ENCODE data around the gene GAD2.

GAD2 gene

DNA sequence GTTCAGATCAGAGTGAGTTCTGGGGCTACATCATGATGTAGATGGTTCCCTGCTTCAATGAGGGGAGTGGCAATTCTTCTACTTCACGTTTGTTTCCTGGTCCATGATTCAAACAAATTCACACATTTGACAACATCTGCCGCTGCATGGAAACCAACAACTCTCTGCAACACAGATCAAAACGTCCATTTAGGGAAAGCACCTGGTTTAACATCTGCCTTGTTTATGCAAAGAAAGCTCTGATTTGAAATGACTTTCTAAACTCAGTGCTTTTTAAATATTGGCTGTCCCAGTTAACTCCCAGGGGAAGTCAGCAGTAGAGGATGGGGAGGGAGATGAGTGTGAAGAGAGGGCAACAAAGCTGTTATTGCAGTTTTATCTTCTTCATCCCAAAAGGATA, 93.8 kb downstream of the GAD2 start:
- Histone ChIP-seq H3K9ac (no peak overlapping the region), H3K27me3 (ENCODE audit: insufficient read depth, low read depth) (no peaks in the 10 kb centered on the region), H3K36me3 (ENCODE audit: insufficient read depth) (no peaks in the 10 kb centered on the region), H2AFZ (ENCODE audit: low read depth) (no peak overlapping the region), H3K4me1 (ENCODE audit: low read depth, poor library complexity, severe bottlenecking) (no peaks in the 10 kb centered on the region), H3K4me2 (no peak overlapping the region), H4K20me1 (ENCODE audit: insufficient read depth) (no peaks in the 10 kb centered on the region), H3K79me2 (ENCODE audit: insufficient read depth, low read depth) (no peaks in the 10 kb centered on the region), H3K27ac (no peak overlapping the region), H3K4me3 (IDR thresholded peaks at IDR 0.05; ENCODE audit: insufficient read depth, low read depth, low read length) (no peak overlapping the region)
- TF ChIP-seq, protein P1, sequence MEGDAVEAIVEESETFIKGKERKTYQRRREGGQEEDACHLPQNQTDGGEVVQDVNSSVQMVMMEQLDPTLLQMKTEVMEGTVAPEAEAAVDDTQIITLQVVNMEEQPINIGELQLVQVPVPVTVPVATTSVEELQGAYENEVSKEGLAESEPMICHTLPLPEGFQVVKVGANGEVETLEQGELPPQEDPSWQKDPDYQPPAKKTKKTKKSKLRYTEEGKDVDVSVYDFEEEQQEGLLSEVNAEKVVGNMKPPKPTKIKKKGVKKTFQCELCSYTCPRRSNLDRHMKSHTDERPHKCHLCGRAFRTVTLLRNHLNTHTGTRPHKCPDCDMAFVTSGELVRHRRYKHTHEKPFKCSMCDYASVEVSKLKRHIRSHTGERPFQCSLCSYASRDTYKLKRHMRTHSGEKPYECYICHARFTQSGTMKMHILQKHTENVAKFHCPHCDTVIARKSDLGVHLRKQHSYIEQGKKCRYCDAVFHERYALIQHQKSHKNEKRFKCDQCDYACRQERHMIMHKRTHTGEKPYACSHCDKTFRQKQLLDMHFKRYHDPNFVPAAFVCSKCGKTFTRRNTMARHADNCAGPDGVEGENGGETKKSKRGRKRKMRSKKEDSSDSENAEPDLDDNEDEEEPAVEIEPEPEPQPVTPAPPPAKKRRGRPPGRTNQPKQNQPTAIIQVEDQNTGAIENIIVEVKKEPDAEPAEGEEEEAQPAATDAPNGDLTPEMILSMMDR (conservative IDR thresholded peaks at IDR 0.05; ENCODE audit: low read depth, low read length): no peak

DNA sequence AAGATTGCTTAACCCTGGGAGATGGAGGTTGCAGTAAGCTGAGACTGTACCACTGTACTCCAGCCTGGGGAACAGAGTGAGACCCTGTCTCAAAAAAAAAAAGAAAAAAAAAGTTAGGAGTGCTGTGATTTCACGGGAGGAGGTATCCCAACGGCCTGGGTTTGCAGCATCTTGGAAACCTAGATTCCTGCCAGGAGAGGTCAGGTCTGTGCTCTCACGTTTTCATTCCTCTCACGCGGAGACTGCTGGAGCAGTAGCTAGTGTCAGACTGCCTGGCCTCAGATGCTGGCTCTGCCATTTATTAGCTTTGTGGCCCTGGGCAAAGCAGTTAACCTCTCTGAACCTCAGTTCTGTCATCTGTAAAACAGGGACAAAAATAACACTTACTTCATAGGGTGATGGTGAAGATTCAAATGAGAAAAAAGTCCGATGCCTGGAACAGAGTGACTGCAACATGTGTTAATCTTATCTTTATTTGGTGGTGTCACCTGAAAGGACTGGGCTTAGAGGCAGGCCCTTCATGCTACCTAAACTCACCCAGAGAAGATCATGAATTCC, 94.9 kb downstream of the GAD2 start:
- Histone ChIP-seq H2AFZ (ENCODE audit: low read depth) (no peak overlapping the region), H4K20me1 (ENCODE audit: insufficient read depth) (no peaks in the 10 kb centered on the region)

DNA sequence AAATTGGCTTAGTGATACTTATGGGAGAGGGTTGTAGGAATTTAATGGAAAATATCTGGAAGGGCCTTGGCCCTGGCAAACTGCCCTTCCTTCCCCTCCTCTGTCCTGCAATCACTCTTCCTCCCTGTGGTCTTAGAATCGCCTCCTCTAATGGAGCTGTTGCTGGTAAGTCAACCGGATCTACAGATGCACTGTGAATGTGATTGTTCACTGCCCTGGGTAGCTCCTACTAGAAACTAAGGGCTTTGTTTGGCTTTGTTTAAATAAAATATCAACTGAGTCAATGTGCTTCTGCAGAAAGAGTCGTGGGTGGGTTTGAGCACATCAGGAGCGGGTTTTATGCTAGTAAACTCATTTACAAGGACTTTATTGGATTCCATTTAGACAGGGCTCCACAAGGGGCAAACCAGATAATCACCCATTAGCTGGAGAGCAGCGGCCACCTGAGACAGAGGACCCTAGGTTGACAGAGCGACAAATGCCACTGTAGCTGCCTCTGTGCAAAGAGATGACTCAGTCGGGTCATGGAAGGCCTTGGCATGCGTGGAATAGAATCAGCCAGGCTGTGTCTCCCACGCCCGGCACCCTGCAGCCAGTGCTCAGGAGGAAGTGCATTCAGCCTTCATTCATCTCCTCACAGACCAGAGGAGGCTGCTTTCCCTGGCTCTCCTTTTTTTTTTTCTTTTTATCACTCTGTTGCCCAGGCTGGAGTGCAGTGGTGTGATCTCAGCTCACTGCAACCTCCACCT, 97.9 kb downstream of the GAD2 start:
- H3K27me3 ChIP-seq (ENCODE audit: insufficient read depth, low read depth): no peaks in the 10 kb centered on the region
- no peak overlapping the region for H3K4me3 ChIP-seq (IDR thresholded peaks at IDR 0.05; ENCODE audit: insufficient read depth, low read depth, low read length)
- H3K79me2 ChIP-seq (ENCODE audit: insufficient read depth, low read depth): no peaks in the 10 kb centered on the region
- H3K4me2 ChIP-seq: no peak overlapping the region
- H3K4me1 ChIP-seq (ENCODE audit: low read depth, poor library complexity, severe bottlenecking): no peaks in the 10 kb centered on the region
- no peaks in the 10 kb centered on the region for H3K36me3 ChIP-seq (ENCODE audit: insufficient read depth)
- TF ChIP-seq, protein P1 (conservative IDR thresholded peaks at IDR 0.05; ENCODE audit: low read depth, low read length): no peak
- no peaks in the 10 kb centered on the region for H4K20me1 ChIP-seq (ENCODE audit: insufficient read depth)
- H3K9ac ChIP-seq: no peak overlapping the region
- no peak overlapping the region for H3K27ac ChIP-seq
- no peak overlapping the region for H2AFZ ChIP-seq (ENCODE audit: low read depth)

More for the DNA sequence above, 94.9 kb downstream of the GAD2 start:
- Histone ChIP-seq H3K4me2 (no peak overlapping the region), H3K4me1 (ENCODE audit: low read depth, poor library complexity, severe bottlenecking) (no peaks in the 10 kb centered on the region), H3K4me3 (IDR thresholded peaks at IDR 0.05; ENCODE audit: insufficient read depth, low read depth, low read length) (no peak overlapping the region), H3K36me3 (ENCODE audit: insufficient read depth) (no peaks in the 10 kb centered on the region), H3K9ac (no peak overlapping the region), H3K79me2 (ENCODE audit: insufficient read depth, low read depth) (no peaks in the 10 kb centered on the region), H3K27ac (no peak overlapping the region), H3K27me3 (ENCODE audit: insufficient read depth, low read depth) (no peaks in the 10 kb centered on the region)
- TF ChIP-seq, protein P1 (conservative IDR thresholded peaks at IDR 0.05; ENCODE audit: low read depth, low read length): no peak

DNA sequence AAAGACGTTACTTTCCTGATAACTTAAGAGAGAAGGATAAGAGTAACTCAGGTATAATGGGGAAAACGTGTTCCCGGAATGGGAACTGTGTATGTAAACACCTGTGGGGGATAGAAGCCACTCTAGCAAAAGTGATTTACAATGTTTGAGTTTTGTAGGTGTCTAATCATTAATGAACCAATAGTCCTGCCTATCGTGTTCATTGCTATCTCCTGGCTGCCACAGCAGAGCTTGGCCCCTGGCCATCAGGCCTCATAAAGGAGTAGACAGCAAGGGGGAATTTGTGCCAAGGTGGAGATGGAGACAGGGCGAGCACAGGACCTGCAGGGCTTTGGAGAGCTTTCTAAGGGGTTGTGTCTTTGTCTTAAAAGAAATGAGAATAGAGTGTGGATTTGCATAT, 102.1 kb downstream of the GAD2 start:
- no peak overlapping the region for H3K9ac ChIP-seq
- no peak overlapping the region for H3K4me2 ChIP-seq
- no peaks in the 10 kb centered on the region for H3K36me3 ChIP-seq (ENCODE audit: insufficient read depth)
- H3K4me1 ChIP-seq (ENCODE audit: low read depth, poor library complexity, severe bottlenecking): no peaks in the 10 kb centered on the region
- H3K4me3 ChIP-seq (IDR thresholded peaks at IDR 0.05; ENCODE audit: insufficient read depth, low read depth, low read length): no peak overlapping the region
- TF ChIP-seq, protein P1 (conservative IDR thresholded peaks at IDR 0.05; ENCODE audit: low read depth, low read length): no peak
- H3K79me2 ChIP-seq (ENCODE audit: insufficient read depth, low read depth): no peaks in the 10 kb centered on the region
- no peak overlapping the region for H2AFZ ChIP-seq (ENCODE audit: low read depth)
- no peaks in the 10 kb centered on the region for H4K20me1 ChIP-seq (ENCODE audit: insufficient read depth)
- no peaks in the 10 kb centered on the region for H3K27me3 ChIP-seq (ENCODE audit: insufficient read depth, low read depth)
- H3K27ac ChIP-seq: no peak overlapping the region
